Osteoblast (primary cell): Measurements from ENCODE around the gene ST3GAL6. TPM values are rescaled to one million over a fixed set of nuclear protein-coding genes. Genes with fewer than 3 reads are reported as not detected.

Experiments used
- DNase-seq: peaks from one replicate; pipeline ENCODE4 v3.0.0; 2011; ENCODE audit warnings: low spot score, mixed read lengths; ENCODE audit not compliant: insufficient read length; ENCODE audit errors: missing footprints
- H2AFZ ChIP-seq: 2 replicates; pipeline ENCODE4 v1.6.0; 2011; ENCODE audit warnings: mild to moderate bottlenecking, low read length
- H3K27ac ChIP-seq: 2 replicates; pipeline ENCODE4 v1.5.1; 2011; ENCODE audit warnings: mild to moderate bottlenecking, low read depth, low read length, moderate library complexity
- H3K27me3 ChIP-seq: 2 replicates; pipeline ENCODE4 v1.6.0; 2012; ENCODE audit warnings: mild to moderate bottlenecking, control low read depth, inconsistent platforms, low read length, moderate library complexity; ENCODE audit not compliant: insufficient read depth
- H3K36me3 ChIP-seq: 2 replicates; pipeline ENCODE4 v1.5.1; 2011; ENCODE audit warnings: mild to moderate bottlenecking, low read length, control low read depth, moderate library complexity; ENCODE audit not compliant: insufficient read depth
- H3K4me1 ChIP-seq: 2 replicates; pipeline ENCODE4 v1.5.1; 2011; ENCODE audit warnings: mild to moderate bottlenecking, low read length, control low read depth, moderate library complexity; ENCODE audit not compliant: insufficient read depth
- H3K4me2 ChIP-seq: 2 replicates; pipeline ENCODE4 v1.6.0; 2011; ENCODE audit warnings: mild to moderate bottlenecking, low read length; ENCODE audit not compliant: insufficient read depth
- H3K4me3 ChIP-seq: fragments of 200-600 bp; sonication (generic); 3 replicates; pipeline ENCODE4 v1.5.1; 2012; ENCODE audit warnings: mild to moderate bottlenecking, low read length, inconsistent platforms; ENCODE audit not compliant: insufficient read depth
- H3K79me2 ChIP-seq: 2 replicates; pipeline ENCODE4 v1.6.0; 2012; ENCODE audit warnings: mild to moderate bottlenecking, low read length, control low read depth, inconsistent platforms; ENCODE audit not compliant: insufficient read depth
- H3K9me3 ChIP-seq: 2 replicates; pipeline ENCODE4 v1.5.1; 2011; ENCODE audit warnings: low read depth, low read length, control low read depth
- H4K20me1 ChIP-seq: 2 replicates; pipeline ENCODE4 v1.6.0; 2012; ENCODE audit warnings: mild to moderate bottlenecking, low read length, control low read depth; ENCODE audit not compliant: insufficient read depth
- CTCF ChIP-seq: IDR thresholded peaks from 2 replicates; pipeline ENCODE4 v1.5.1; 2011; ENCODE audit warnings: mild to moderate bottlenecking, low read depth, low read length, moderate library complexity; ENCODE audit errors: extremely low read depth
- total RNA-seq: library from RNA; depleted of rRNA; stranded (reverse); fragments of >200 nt; gene quantifications from 2 replicates; pipeline ENCODE4 v1.2.3, GENCODE V29; 2012

ST3GAL6 gene
- total RNA-seq, 1 donor: 2.2 TPM

GRCh38 chr3:98788651-98789050, 25.5 kb downstream of the ST3GAL6 start:
- no peak overlapping the region for H3K4me2 ChIP-seq
- H3K4me1 ChIP-seq: peaks cover 37% of the 10 kb centered on the region
- no peaks in the 10 kb centered on the region for H3K36me3 ChIP-seq
- H3K27ac ChIP-seq: no peak overlapping the region
- TF ChIP-seq CTCF: no peak
- peaks cover 4% of the 10 kb centered on the region for H4K20me1 ChIP-seq
- H3K9me3 ChIP-seq: no peaks in the 10 kb centered on the region
- no peak overlapping the region for H2AFZ ChIP-seq
- no peak for DNase-seq
- H3K27me3 ChIP-seq: no peaks in the 10 kb centered on the region
- H3K79me2 ChIP-seq: no peaks in the 10 kb centered on the region
- H3K4me3 ChIP-seq: no peak overlapping the region

- peaks cover 14% of the 10 kb centered on the region for H3K4me1 ChIP-seq
- H3K27ac ChIP-seq: peak overlapping the region; percentile 21
- H3K9me3 ChIP-seq: no peaks in the 10 kb centered on the region
- H3K27me3 ChIP-seq: no peaks in the 10 kb centered on the region
- H4K20me1 ChIP-seq: peaks cover 4% of the 10 kb centered on the region
- no peak for DNase-seq
- H2AFZ ChIP-seq: no peak overlapping the region
- peaks cover 10% of the 10 kb centered on the region for H3K36me3 ChIP-seq
- no peak overlapping the region for H3K4me2 ChIP-seq
- no peaks in the 10 kb centered on the region for H3K79me2 ChIP-seq
- H3K4me3 ChIP-seq: no peak overlapping the region
- TF ChIP-seq CTCF: no peak
Measured at GRCh38 chr3:98791341-98792325, 28.5 kb downstream of the ST3GAL6 start.

GRCh38 chr3:98793971-98794370, 30.8 kb downstream of the ST3GAL6 start:
- no peak overlapping the region for H2AFZ ChIP-seq
- H3K27ac ChIP-seq: peak overlapping the region; percentile 9
- peaks cover 4% of the 10 kb centered on the region for H4K20me1 ChIP-seq
- H3K4me3 ChIP-seq: no peak overlapping the region
- peaks cover 9% of the 10 kb centered on the region for H3K4me1 ChIP-seq
- DNase-seq: no peak
- no peaks in the 10 kb centered on the region for H3K27me3 ChIP-seq
- no peak overlapping the region for H3K4me2 ChIP-seq
- peaks cover 2% of the 10 kb centered on the region for H3K79me2 ChIP-seq
- no peak for TF ChIP-seq CTCF
- peaks cover 32% of the 10 kb centered on the region for H3K36me3 ChIP-seq
- no peaks in the 10 kb centered on the region for H3K9me3 ChIP-seq

- no peaks in the 10 kb centered on the region for H3K27me3 ChIP-seq
- no peaks in the 10 kb centered on the region for H3K9me3 ChIP-seq
- H3K27ac ChIP-seq: no peak overlapping the region
- peaks cover 55% of the 10 kb centered on the region for H3K36me3 ChIP-seq
- H2AFZ ChIP-seq: no peak overlapping the region
- H4K20me1 ChIP-seq: peaks cover 4% of the 10 kb centered on the region
- peaks cover 2% of the 10 kb centered on the region for H3K79me2 ChIP-seq
- peaks cover 9% of the 10 kb centered on the region for H3K4me1 ChIP-seq
- no peak for TF ChIP-seq CTCF
- DNase-seq: no peak
- no peak overlapping the region for H3K4me3 ChIP-seq
- no peak overlapping the region for H3K4me2 ChIP-seq
Measured at GRCh38 chr3:98796334-98796733, 33.2 kb downstream of the ST3GAL6 start.
